ENCODE measurements around the gene ZNF556.

The ZNF556 gene

DNA sequence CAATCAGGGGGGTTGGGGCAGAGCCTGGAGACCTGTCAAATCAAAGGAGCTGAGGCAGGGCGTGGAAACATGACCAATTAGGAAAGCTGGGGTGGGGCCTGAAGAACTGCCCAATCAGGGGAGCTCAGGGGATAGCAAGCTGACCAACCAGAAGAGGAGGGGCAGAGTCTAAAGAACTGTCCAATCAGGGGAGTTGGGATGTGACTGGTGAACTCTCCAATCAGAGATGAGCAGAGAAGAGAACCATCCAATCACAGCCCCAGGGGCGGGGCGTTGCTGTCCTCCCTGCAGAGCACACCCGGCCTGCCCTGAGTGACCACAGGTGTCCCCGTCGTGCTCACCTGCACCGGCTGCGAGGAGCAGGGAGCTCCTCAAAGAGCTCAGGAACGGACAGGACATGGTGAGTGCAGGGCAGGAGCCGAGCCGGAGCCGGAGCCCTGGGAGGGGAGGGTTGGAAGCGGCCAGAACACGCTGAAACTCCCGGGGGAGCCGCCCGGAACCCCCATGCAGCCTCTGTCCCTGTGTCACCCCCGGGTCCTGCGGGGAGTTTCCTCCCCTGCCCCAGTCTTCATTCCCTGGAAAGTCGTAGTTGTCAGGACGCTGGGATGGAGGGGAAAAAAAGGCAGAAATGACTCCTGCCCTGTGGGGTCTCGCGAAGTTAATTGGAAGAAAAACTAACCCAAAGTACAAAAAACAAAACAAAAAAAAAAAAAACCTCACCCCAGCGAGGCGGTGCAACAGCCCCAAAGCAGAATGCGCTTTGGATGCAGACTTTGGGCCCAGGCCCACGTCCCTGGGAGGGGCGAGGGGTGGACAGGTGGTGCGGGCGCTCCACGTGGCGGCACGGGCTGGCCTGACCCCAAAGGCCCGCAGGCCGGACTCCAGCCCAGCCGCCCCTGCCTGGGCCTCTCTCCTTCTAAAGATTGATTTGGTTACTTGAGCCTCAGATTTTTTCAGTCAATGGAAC is at the start of gene ZNF556:
ZNF556 (plus strand) TSS at position 311 of the 967 bp plus-strand sequence; CDS start at position 398, 87 bp downstream.
- no peak for DNase-seq (ENCODE audit: low read depth)

- DNase-seq (ENCODE audit: low read depth): peak; percentile 94
Measured at GRCh38 chr19:2819540-2820111, 47.5 kb upstream of the ZNF556 start, which contains the start of gene ZNF554. Gene ZNF554, plus strand, starts transcription at chr19:2819868. Its CDS starts 204 bp downstream, at chr19:2820072.

DNA sequence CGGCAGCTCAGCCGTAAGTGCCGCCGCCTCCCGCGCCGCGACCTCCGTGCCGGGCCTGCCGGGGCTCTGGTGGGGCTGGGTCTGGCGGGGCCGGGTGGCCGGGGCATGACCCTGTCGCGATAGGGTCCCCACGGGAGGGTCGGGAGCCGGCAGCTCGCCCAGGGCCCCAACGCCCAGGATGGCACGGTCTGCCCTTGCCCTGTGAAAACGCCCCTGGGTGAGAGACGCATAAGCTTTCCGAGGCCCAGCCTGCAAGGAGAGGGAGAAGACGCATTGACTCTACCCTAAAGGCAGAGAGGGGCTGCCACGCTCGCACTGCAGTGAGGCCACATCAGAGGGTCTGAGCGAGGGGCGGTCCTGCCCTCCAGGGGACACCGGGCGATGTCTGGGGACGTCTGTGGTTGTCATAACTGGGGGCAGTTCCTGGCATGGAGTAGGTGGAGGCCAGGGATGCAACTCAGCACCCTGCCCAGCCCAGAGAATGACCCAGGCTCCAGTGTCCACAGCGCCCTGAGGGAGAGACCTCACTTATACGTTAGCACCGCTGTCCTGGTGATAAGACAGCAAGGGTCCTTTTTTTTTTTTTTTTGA is 46.9 kb upstream of the ZNF556 start:
- no peak for DNase-seq (ENCODE audit: low read depth)

GRCh38 chr19:2822846-2823245 is 44.3 kb upstream of the ZNF556 start:
- no peak for DNase-seq (ENCODE audit: low read depth)

DNA sequence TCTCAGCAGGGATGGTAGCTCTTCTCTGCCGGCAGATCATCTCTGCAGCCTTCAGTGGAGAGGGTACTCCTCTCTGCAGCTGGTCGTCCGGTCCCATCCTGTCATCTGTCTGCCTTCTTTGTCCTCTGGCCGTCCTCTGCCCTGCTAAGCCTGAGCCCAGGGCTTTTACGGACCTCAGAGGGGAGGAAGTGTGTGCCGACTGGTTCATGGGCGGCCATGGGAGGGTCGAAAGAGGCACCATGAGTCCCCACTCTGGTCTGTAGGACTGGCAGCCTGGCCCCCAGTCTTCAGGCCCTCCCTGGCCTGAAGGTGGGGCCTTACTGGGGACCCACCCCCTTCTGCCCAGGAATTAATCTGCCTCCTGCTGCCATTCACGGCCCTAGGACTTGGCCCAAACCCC is 43.5 kb upstream of the ZNF556 start:
- DNase-seq (ENCODE audit: low read depth): no peak

GRCh38 chr19:2824129-2824528 is 43.0 kb upstream of the ZNF556 start:
- no peak for DNase-seq (ENCODE audit: low read depth)

DNA sequence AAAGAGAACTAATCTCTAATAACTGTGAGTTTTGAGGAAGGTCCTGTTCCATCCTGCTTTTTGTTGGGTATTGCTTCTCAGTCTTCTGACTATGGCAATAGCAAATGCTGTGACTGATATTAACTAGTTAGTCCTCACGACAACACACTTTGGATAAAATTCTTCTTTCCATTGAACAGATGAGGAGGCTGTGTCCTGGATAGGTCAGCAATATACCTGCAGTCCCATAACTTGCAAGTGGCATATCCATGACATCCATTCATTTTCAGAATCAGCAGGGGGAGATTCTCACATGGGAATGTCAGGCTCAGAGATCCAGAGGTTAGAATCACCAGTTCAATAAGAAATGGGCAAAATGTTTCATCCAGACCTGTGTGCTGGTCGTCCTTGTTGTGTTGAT is 40.1 kb upstream of the ZNF556 start:
- DNase-seq (ENCODE audit: low read depth): no peak

DNA sequence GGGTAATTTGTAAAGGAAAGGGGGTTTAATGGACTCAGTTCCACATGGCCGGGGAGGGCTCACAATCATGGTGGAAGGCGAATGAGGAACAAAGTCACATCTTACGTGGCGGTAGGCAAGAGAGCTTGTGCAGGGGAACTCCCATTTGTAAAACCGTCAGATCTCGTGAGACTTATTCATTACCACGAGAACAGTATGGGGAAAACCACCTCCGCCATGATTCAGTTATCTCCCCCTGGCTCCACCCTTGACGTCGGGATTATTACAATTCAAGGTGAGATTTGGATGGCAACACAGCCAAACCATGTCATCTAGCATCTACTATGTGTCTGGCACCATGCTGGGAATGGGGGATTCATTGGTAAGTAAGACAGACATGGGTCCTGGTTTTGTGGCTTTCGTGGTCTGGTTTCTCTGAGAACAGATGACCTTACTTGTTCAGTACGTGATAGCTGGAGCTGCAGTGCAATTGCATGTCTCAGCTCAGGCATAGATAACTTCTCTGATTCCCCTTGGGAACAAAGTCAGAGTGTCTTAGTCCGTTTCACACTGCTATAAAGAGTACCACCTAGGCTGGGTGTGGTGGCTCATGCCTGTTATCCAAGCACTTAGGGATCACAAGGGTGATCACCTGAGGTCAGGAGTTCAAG is 39.2 kb upstream of the ZNF556 start:
- no peak for DNase-seq (ENCODE audit: low read depth)

- DNase-seq (ENCODE audit: low read depth): no peak
Measured at GRCh38 chr19:2834294-2834871, 32.8 kb upstream of the ZNF556 start.

- no peak for DNase-seq (ENCODE audit: low read depth)
Measured at GRCh38 chr19:2837430-2837829, 29.7 kb upstream of the ZNF556 start.

DNA sequence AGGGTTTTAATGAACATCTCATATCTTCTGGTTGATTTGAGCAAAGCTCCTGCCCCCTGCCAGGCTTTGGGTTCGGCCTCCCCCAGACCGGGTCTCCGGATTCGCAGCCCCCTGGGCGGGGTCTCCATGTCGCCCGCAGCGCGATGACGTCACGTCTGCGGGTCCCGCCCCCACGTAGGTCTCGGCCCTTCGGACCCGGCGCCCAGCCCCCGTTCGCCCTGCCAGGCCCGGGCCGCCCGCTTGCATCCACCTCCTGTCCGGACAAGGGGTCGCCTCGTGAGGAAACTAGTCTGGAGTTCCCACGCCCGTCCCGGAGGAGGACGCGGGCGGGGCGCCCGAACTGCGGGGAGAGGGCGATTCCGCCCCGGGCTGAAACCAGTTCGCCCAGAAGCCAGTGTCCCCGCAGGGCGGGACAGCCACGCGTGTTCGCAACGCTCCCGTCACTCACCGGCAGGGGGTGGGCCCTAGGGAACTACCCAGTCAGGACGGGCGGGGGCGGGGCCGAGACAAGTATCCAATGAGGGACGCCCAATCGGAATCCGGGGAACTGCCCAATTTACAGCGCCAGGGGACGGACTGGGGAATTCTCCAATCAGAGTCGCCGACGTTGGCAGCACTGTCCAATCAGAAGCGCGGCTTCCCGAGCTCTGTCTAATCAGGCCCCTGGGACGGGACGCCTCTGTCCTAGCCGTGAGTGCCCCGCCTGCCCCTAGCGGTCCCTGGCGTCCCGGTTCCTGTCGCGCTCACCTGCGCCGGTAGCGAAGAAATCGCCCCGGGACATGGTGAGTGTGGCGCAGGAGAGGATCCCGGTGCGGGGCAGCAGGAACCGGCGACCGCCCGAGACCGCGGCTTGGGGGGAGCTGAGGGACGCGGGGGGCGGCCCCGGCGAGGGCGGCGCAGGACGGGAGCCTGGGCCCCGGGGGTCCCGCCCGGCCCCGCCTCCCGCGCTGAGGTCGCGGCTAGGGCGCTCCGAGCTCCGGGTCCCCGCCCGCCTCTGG is 26.0 kb upstream of the ZNF556 start, which contains the start of gene ZNF555:
ZNF555 (plus strand) TSS at position 682 of the 998 bp plus-strand sequence; CDS start at position 780, 98 bp downstream.
- DNase-seq (ENCODE audit: low read depth): peak; percentile 97

DNA sequence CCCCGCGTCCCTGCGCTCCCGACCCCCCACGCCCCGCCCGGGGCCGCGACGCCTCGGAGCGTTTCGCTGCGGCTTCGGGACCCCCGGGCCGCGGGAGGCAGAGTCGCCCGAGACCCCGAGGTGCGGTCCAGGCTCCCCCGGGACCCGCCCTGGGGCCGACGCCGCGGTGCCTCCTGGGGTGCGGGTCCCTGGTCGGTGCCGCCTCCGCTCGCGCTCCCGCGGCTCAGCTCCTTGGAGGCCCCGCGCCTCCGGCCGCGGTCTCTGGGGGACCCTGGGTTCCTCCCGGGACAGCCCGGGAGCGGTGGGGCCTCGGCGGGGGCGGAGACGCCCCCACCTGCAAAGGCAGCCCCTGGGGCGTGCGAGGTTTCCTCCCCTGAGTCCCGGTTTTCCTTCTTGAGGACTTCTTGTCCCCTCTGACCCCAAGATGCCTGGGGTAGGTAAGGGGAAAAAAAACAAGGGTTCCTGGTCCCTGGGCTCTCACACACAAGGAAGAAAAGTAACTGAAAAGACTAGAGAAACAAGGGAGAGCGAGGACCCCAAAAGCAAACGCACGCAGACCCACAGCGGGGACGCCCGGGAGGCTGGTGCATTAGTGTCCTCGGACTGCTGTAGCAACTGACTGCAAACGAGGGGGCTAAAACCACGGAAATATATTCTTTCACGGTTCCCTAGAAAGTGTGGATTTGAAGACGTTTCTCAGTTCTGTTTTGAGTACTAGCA is 25.1 kb upstream of the ZNF556 start:
- DNase-seq (ENCODE audit: low read depth): no peak

DNA sequence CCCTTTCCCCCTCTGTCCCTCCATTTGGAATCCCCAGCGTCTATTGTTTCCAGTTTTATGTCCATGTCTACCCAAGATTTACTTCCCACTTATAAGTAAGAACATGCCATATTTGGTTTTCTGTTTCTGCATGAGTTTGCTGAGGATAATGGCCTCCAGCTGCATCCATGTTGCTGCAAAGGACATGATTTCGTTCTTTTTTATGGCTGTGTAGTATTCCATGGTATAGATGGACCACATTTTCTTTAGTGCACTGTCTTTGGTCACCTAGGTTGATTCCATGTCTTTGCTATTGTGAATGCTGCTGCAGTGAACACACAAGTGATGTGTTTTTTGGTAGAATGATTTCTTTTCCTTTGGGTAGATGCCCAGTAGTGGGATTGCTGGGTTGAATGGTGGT is 22.0 kb upstream of the ZNF556 start:
- no peak for DNase-seq (ENCODE audit: low read depth)

GRCh38 chr19:2846180-2846894 is 20.8 kb upstream of the ZNF556 start:
- DNase-seq (ENCODE audit: low read depth): no peak

DNA sequence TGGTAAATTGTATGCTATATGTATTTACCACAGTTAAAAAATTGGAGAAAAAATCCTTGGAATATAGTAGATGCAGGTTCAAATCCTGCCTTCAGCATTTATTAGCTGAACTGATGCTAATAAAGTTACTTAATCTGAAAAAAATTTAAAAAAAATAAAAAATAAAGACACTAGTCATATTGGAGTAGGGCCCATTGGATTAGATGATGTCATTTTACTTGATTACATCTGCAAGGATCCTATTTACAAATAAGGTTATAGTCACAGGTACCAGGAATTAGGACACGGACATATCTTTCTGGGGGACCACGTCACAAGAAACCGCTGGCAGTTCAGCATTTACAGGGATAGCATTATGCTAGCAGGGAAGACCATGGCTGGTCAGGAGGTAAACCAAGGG is 19.6 kb upstream of the ZNF556 start:
- no peak for DNase-seq (ENCODE audit: low read depth)

DNA sequence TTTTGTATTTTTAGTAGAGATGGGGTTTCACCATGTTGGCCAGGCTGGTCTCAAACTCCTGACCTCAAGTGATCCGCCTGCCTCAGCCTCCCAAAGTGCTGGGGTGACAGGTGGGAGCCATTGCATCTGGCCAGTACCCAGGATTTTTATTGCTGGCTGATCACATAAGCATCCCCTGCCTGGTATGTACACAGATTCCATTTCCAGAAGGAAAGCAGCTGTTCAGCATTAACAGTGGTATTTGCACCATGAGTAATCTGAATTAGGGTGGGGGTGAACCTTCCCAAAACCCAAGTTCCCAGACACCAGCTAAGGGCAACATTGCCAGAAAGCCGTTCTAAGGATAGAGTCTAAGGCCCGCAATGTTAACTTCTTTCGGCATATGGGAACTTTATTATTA is 18.5 kb upstream of the ZNF556 start:
- no peak for DNase-seq (ENCODE audit: low read depth)

DNA sequence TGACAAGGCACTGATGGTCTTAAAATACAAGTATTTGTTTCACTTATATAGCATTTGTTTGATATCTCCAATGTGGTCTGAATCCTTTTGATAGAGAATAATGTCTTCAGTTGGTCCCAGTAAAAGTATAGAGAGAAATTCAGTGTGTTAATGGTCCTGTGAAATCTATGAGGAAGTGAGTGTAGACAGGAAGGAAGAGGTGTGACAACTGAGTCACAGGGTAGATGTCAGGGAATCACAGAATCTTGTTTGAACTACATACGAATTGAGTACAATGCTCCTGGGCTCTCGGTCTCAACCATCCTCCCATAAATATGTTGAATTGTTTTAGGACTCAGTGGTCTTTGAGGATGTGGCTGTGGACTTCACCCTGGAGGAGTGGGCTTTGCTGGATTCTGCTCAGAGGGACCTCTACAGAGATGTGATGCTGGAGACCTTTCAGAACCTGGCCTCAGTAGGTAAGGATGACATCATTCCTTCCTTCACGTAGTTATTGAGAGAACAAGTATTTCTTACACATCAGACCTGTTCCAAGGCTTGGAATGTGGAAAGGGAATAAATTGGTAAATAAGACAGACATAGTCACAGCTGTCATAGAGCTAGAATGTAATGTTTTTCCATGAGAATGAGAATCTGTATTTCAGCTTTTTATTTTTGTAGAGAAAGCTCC is 16.7 kb upstream of the ZNF556 start:
- DNase-seq (ENCODE audit: low read depth): no peak

- no peak for DNase-seq (ENCODE audit: low read depth)
Measured at GRCh38 chr19:2852598-2852997, 14.5 kb upstream of the ZNF556 start.

Measured in T-helper 22 cell (primary cell).